IPS-NIHi11 (cell line): ENCODE measurements around the gene RPL36.
"Not testable (repeated sequence)": the region's sequence is repeated elsewhere in the genome, so short reads cannot be mapped to it uniquely, and the experiment has no call there.

Experiments used
- DNase-seq: peaks from one replicate; pipeline ENCODE4 v3.0.0; 2012; ENCODE audit warnings: mixed read lengths, low spot score

The RPL36 gene

DNA sequence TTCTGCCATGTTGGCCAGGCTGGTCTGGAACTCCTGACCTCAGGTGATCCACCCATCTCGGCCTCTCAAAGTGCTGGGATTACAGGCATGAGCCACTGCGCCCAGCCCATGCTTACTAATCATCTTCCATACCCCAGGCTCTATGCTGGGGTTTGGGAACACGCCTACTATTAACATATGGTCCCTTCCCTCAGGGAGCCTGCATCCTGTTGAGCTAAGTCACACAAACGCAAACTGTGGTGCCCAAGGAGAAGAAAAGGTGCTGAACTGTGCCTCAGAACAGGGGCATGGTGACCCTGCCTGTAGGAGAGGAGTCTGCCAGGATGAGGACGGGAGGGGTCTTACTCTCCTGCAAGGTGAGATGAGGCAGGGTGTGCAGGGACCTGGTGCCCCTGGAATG is 15.4 kb upstream of the RPL36 start:
- DNase-seq: peak; percentile 2

DNA sequence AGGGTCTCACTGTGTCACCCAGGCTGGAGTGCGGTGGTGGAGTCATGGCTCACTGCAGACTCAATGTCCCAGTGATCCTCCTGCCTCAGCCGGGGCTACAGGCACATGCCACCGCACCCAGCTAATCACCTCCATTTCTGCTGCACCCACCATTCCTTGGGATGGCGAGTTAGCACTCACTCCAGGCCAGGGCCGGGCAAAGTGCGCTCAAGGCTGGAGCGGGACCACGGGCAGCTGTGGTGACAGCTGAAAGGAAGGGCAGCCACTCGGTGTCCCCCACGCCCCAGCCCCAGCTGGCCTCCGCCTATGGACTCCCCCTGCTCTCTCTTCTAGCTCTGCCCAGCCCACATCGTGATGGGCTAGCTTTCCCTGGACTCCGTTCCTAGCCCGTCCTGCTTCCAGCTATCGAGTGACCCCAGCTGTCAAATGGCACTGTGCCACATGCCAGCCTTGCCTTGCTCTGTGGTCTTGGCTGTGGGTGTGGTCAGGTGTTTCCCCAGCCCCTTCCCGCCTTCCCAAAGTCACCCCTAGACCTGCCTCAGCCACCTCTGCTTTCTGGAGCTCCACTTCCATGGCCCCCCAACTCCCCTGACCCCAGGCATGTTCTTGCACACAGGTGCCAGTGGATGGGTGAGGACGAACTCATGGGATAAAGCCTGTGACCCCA is 13.9 kb upstream of the RPL36 start:
- DNase-seq: no peak

DNA sequence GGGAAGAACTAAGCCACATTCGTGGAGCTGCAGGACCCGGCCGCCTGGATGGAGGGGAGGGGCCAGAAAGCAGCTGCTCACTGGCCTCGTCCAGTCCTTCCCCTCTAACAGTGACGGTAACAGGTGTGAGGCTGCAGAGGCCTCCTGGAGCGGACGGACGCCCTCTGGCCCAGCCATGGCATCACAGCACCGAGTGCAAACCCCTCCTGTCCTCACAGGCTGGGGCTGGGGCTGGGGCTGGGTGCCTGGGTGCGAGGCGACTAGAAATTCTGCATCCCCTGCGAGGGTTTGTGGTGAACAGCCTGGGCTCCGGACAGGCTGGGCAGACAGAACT is 13.4 kb upstream of the RPL36 start:
- DNase-seq: no peak

DNA sequence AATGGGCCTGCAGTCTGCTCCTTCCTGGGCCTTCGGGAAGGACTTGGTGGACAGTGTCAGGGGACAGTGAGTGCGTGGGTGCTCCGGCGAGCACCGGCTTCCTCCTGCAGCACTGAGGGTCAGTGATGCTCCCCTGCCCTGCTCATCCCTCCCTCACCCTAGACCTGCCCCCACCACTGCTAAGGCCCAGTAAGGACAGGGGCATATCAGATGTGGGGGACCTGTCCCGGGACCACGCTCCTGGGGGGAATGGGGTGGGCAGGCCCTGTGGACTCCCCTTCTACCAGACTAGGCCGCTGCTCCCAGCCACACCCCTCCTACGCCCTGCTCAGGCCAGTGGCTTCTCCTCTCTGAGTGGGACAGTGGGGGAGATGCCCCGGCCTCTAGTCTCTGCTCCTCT is 13.0 kb upstream of the RPL36 start:
- no peak for DNase-seq

DNA sequence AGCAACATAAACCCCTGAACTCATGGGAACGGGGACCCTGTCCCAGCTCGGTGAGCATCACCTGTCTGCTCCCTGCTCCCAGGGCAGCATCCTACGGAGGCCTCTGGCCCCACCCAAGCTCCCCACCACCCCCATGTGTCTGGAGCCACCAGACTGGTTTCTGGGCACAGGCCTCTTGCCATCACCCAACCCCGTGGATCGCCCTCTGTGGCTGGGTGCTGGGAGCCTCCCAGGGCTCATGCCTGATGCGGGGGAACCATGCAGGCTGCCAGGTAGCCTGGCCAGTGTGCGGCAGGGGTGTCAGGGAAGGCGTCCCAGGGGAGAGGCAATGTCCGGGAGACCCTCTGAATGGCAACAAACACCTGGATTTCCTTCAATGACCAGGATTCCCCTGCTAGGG is 12.5 kb upstream of the RPL36 start:
- no peak for DNase-seq

- DNase-seq: no peak
These were observed 11.9 kb upstream of the RPL36 start for GRCh38 chr19:5678071-5678718.

- DNase-seq: no peak
These were observed 10.6 kb upstream of the RPL36 start for GRCh38 chr19:5679289-5680083.

GRCh38 chr19:5680084-5680436 is 10.0 kb upstream of the RPL36 start:
- DNase-seq: peak; percentile 56

GRCh38 chr19:5680437-5681368 is 9.4 kb upstream of the RPL36 start, which contains the start of the genes HSD11B1L and MICOS13:
HSD11B1L (plus strand) TSS chr19:5681027; CDS start chr19:5684833, 3,806 bp downstream.
MICOS13 (minus strand) TSS chr19:5680516; CDS start chr19:5680486, 30 bp downstream.
- DNase-seq: peak; percentile 93

DNA sequence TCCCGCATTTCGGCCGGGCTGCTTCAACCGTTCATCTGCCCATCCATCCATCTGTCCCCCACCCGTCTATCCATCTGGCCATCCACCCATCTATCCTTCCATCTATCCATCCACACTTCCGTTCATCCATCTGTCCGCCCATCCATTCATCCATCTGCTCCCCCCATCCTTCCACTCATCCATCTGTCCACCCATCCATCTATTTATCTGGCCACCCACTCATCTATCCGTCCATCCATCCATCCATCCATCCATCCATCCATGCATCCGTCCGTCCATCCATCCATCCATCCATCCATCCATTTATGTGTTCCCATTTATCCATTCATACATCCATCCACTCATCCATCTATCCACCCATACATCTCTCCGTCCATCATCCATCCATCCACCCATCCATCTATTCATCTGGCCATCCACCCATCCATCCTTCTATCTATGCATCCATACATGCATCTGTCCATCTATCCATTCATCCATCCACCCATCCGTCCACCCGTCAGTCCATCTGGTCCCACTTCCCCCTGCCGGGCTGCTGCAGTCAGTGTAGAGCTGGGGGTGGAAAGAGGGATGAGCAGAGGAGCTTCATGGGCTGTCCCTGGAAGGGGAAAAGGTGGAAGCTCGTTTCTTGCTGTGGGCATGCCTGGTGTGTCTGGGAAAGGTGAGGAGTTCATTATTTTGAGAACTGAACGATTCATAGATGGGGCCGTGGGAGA is 8.5 kb upstream of the RPL36 start:
- DNase-seq: no peak

- DNase-seq: no peak
These were observed 8.0 kb upstream of the RPL36 start for GRCh38 chr19:5682107-5682482.

GRCh38 chr19:5683177-5683886 is 6.8 kb upstream of the RPL36 start:
- DNase-seq: no peak

DNA sequence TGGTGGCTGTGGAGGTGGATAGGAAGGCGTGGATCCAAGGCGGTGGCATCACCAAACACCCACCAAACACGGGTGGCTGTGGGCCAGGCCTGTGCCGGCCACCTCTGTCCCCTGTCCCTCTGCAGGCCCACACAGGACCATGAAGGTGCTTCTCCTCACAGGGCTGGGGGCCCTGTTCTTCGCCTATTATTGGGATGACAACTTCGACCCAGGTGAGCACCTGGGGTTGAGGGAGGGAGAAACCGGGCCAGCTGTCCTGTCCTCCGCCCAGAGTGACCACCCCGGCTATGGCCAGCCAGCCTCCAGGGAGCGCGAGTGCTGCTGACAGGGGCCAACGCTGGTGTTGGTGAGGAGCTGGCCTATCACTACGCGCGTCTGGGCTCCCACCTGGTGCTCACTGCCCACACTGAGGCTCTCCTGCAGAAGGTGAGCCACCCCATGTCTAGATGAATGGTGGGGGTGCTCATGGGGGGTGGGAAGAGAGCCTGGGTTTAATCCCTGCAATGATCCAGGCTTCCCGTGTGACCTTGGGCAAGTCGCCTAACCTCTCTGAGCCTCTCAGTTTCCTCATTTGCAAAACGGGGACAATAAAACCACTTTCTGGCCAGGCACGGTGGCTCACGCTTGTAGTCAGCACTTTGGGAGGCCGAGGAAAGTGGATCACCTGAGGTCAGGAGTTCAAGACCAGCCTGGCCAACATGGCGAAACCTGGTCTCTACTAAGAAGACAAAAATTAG is 5.2 kb upstream of the RPL36 start:
- no peak for DNase-seq

DNA sequence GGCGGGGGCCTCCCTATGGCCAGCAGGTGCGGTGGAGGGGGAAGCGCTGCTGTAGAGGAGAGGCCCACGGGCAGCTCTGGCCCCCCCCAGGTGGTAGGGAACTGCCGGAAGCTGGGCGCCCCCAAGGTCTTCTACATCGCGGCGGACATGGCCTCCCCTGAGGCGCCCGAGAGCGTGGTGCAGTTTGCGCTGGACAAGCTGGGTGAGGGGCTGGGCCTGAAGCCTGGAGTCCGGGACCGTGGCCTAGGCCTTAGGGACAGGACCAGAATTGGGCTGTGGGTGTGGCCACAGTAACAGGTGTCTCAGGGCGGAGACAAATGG is 3.8 kb upstream of the RPL36 start:
- no peak for DNase-seq

- peak; percentile 94 for DNase-seq
These were observed 3.3 kb upstream of the RPL36 start for GRCh38 chr19:5686647-5687359.

GRCh38 chr19:5687360-5688198 is 2.5 kb upstream of the RPL36 start:
- peak; percentile 3 for DNase-seq

DNA sequence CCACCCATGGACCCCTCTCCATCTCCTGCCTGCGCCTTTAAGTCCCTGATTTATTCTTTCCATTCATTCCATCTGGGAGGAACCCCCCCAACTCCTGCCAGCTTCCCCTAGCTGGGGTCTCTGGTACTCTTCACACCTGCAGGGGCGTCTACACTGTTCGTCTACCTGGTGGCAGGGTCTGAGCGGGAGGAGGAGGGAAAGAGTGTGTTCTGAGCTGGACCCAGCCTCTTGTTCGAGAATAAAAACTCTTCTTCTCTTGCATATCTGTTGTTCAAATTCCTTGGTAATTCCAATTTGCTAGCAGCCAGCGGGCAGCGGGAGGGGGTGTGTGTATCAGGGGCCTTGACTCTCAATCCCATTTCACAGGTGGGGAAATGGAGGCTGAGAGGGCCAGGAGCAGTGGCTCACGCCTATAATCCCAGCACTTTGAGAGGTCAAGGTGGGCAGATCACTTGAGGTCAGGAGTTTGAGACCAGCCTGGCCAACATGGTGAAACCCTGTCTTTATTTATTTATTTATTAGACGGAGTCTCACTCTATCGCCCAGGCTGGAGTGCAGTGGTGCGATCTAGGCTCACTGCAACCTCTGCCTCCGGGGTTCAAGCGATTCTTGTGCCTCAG is 1.7 kb upstream of the RPL36 start:
- DNase-seq: not testable (repeated sequence)
